H9 (cell line): ENCODE measurements around the gene PACSIN2. TPM values are rescaled to one million over a fixed set of nuclear protein-coding genes. Genes with fewer than 3 reads are reported as not detected.
A peak's percentile ranks its signal among the peaks of the same experiment; 100 is the strongest.

Experiments
- DNase-seq: peaks from one replicate; pipeline ENCODE4 v3.0.0-alpha.2; 2017
- H2AFZ ChIP-seq: one replicate; pipeline ENCODE4 v1.6.1; 2013; ENCODE audit warnings: mild to moderate bottlenecking, low read length, control low read depth, moderate library complexity
- H2AK5ac ChIP-seq: 2 replicates; pipeline ENCODE4 v1.6.1; 2013; ENCODE audit warnings: low read length, control low read depth, mixed read lengths; ENCODE audit not compliant: insufficient read length
- H2BK120ac ChIP-seq: one replicate; pipeline ENCODE4 v1.6.1; 2013; ENCODE audit warnings: low read depth, mild to moderate bottlenecking, low read length, control low read depth, inconsistent platforms; ENCODE audit not compliant: poor library complexity, severe bottlenecking
- H2BK12ac ChIP-seq: 2 replicates; pipeline ENCODE4 v1.6.1; 2013; ENCODE audit warnings: low read length, control low read depth, mixed read lengths, low read depth; ENCODE audit not compliant: insufficient read length
- H2BK15ac ChIP-seq: 2 replicates; pipeline ENCODE4 v1.6.1; 2013; ENCODE audit warnings: low read depth, low read length, control low read depth
- H2BK20ac ChIP-seq: one replicate; pipeline ENCODE4 v1.6.1; 2013; ENCODE audit warnings: low read depth, mild to moderate bottlenecking, low read length, control low read depth, inconsistent platforms; ENCODE audit not compliant: poor library complexity, severe bottlenecking
- H2BK5ac ChIP-seq: 2 replicates; pipeline ENCODE4 v1.6.1; 2013; ENCODE audit warnings: low read length, control low read depth, mixed read lengths; ENCODE audit not compliant: insufficient read length
- H3K14ac ChIP-seq: 2 replicates; pipeline ENCODE4 v1.6.1; 2013; ENCODE audit warnings: low read length, control low read depth; ENCODE audit not compliant: insufficient read depth
- H3K18ac ChIP-seq: 2 replicates; pipeline ENCODE4 v1.6.1; 2013; ENCODE audit warnings: low read depth, mild to moderate bottlenecking, mixed read lengths, low read length, control low read depth; ENCODE audit not compliant: insufficient read length
- H3K23ac ChIP-seq: 2 replicates; pipeline ENCODE4 v1.6.1; 2013; ENCODE audit warnings: low read length, control low read depth, mixed read lengths, low read depth; ENCODE audit not compliant: insufficient read length
- H3K23me2 ChIP-seq: 2 replicates; pipeline ENCODE4 v1.6.1; 2013; ENCODE audit warnings: low read depth, mild to moderate bottlenecking, mixed read lengths, low read length, control low read depth; ENCODE audit not compliant: insufficient read length, poor library complexity, severe bottlenecking
- H3K27ac ChIP-seq: 2 replicates; pipeline ENCODE4 v1.5.1; 2013; ENCODE audit warnings: low read length, control low read depth, mixed read lengths, low read depth; ENCODE audit not compliant: insufficient read length
- H3K27me3 ChIP-seq: 2 replicates; pipeline ENCODE4 v1.6.1; 2013; ENCODE audit warnings: low read length, control low read depth, inconsistent platforms; ENCODE audit not compliant: insufficient read depth
- H3K4ac ChIP-seq: 2 replicates; pipeline ENCODE4 v1.6.1; 2013; ENCODE audit warnings: low read depth, mild to moderate bottlenecking, control low read depth, inconsistent platforms, low read length, moderate library complexity
- H3K4me1 ChIP-seq: 2 replicates; pipeline ENCODE4 v1.6.1; 2013; ENCODE audit warnings: low read length, control low read depth, inconsistent platforms; ENCODE audit not compliant: insufficient read depth
- H3K4me2 ChIP-seq: 2 replicates; pipeline ENCODE4 v1.6.1; 2013; ENCODE audit warnings: low read length, control low read depth, mixed read lengths; ENCODE audit not compliant: insufficient read length, insufficient read depth
- H3K56ac ChIP-seq: 2 replicates; pipeline ENCODE4 v1.6.1; 2013; ENCODE audit warnings: low read depth, mild to moderate bottlenecking, mixed read lengths, low read length, control low read depth; ENCODE audit not compliant: insufficient read length
- H3K79me1 ChIP-seq: 2 replicates; pipeline ENCODE4 v1.6.1; 2013; ENCODE audit warnings: low read depth, mild to moderate bottlenecking, moderate library complexity, low read length, control low read depth, inconsistent platforms; ENCODE audit not compliant: insufficient read depth, poor library complexity, severe bottlenecking
- H3K79me2 ChIP-seq: 2 replicates; pipeline ENCODE4 v1.6.1; 2013; ENCODE audit warnings: low read length, control low read depth, inconsistent platforms; ENCODE audit not compliant: insufficient read depth
- H3K9ac ChIP-seq: 2 replicates; pipeline ENCODE4 v1.6.1; 2013; ENCODE audit warnings: low read length, control low read depth, mixed read lengths; ENCODE audit not compliant: insufficient read length; ENCODE audit errors: extremely low read depth
- H3K9me3 ChIP-seq: one replicate; pipeline ENCODE4 v1.6.1; 2013; ENCODE audit warnings: low read depth, low read length, inconsistent platforms; ENCODE audit not compliant: control insufficient read depth
- H3T11ph ChIP-seq: one replicate; pipeline ENCODE4 v1.6.1; 2013; ENCODE audit warnings: mild to moderate bottlenecking, low read length, control low read depth, inconsistent platforms
- H4K20me1 ChIP-seq: one replicate; pipeline ENCODE4 v1.6.1; 2013; ENCODE audit not compliant: control insufficient read depth, insufficient read length, insufficient read depth
- H4K5ac ChIP-seq: 2 replicates; pipeline ENCODE4 v1.6.1; 2013; ENCODE audit warnings: low read depth, mild to moderate bottlenecking, mixed read lengths, low read length, control low read depth; ENCODE audit not compliant: insufficient read length
- H4K8ac ChIP-seq: replicated peaks from 2 replicates; pipeline ENCODE4 v1.6.1; 2013; ENCODE audit warnings: low read length, control low read depth, mixed read lengths, low read depth; ENCODE audit not compliant: insufficient read length
- H4K91ac ChIP-seq: 2 replicates; pipeline ENCODE4 v1.6.1; 2013; ENCODE audit warnings: low read depth, mild to moderate bottlenecking, moderate library complexity, mixed read lengths, low read length, control low read depth; ENCODE audit not compliant: insufficient read length
- H3K27ac Mint-ChIP-seq, 3 experiments: 2 replicates in 2 of 3; 3 replicates in 1 of 3; pipeline ENCODE4 v1.8.0; 2020 to 2021; ENCODE audit warnings: mixed read lengths in 3 of 3, mild to moderate bottlenecking in 1 of 3, moderate library complexity in 1 of 3
- H3K27me3 Mint-ChIP-seq: 2 replicates; pipeline ENCODE4 v1.8.0; 2021; ENCODE audit warnings: low read depth, mild to moderate bottlenecking, moderate library complexity, mixed read lengths
- H3K36me3 Mint-ChIP-seq, 3 experiments: 2 replicates in 2 of 3; 3 replicates in 1 of 3; pipeline ENCODE4 v1.8.0; 2020 to 2021; ENCODE audit warnings: low read depth in 3 of 3, mixed read lengths in 3 of 3; ENCODE audit not compliant: insufficient read depth in 1 of 3
- H3K4me1 Mint-ChIP-seq, 2 experiments: 2 replicates each; pipeline ENCODE4 v1.8.0; 2020; ENCODE audit warnings: mixed read lengths in 2 of 2
- H3K4me3 Mint-ChIP-seq, 2 experiments: 2 replicates in 1 of 2; 3 replicates in 1 of 2; pipeline ENCODE4 v1.8.0; 2020 to 2021; ENCODE audit warnings: mild to moderate bottlenecking in 2 of 2, mixed read lengths in 2 of 2, moderate library complexity in 1 of 2
- H3K9me3 Mint-ChIP-seq, 2 experiments: 2 replicates in 1 of 2; 3 replicates in 1 of 2; pipeline ENCODE4 v1.8.0; 2020; ENCODE audit warnings: mild to moderate bottlenecking in 2 of 2, mixed read lengths in 2 of 2, moderate library complexity in 1 of 2
- WGBS: extraction: QIAGEN DNeasy Blood & Tissue Kit; methylation state at CpG from one replicate; pipeline ENCODE4 v1.1.7; 2013; ENCODE audit warnings: missing lambda C conversion rate, low lambda C conversion rate, mixed read lengths; ENCODE audit not compliant: insufficient read length; ENCODE audit errors: extremely low coverage; 5-methylcytosine and 5-hydroxymethylcytosine counted together
- total RNA-seq: library from RNA; stranded (reverse); gene quantifications from 2 replicates; pipeline ENCODE4 v1.2.1, GENCODE V29; 2021
- TF ChIP-seq, protein P1 (sequence below): fragments of 200-600 bp; sonication (generic); conservative IDR thresholded peaks from 3 replicates; pipeline ENCODE4 v1.8.0; 2021; ENCODE audit warnings: antibody characterized with exemption, mild to moderate bottlenecking

The PACSIN2 gene
- total RNA-seq, 1 experiment from 2014 or later: 62.3 TPM

DNA sequence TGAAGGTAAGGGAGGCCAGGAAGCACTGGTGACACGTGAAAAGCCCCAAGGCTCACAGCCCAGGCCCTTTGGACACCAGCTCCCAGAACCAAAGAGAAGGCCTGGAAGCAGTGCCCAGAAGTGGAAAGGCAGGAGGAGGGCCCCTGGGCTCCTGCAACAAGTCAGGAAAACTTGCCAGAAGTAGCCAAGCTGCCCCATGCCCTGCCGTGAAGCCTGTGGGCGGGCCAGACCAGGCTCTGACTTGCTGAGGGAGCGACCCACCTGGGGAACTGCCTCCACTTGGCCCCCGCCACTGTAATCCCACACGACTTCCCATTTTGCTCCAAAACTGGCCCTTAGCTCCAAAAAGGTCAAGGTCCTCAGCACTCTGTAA lies 106.6 kb downstream of the PACSIN2 start:
- DNase-seq: no peak
- no peak overlapping the region for H2BK12ac ChIP-seq
- no peak overlapping the region for H3T11ph ChIP-seq
- peaks cover 2% of the 10 kb centered on the region; the same call in 1 of the 2 replicates for H3K79me2 ChIP-seq
- no peak overlapping the region for H3K56ac ChIP-seq
- no peak overlapping the region for H3K4me2 ChIP-seq
- H3K23ac ChIP-seq: no peak overlapping the region
- no peaks in the 10 kb centered on the region for H3K4me1 ChIP-seq
- peaks cover 6 to 32% (median 14%) of the 10 kb centered on the region in 3 experiments; a peak in 6 of 7 replicates for H3K36me3 Mint-ChIP-seq
- H2AK5ac ChIP-seq: no peak overlapping the region
- no peak overlapping the region for H2BK20ac ChIP-seq
- H2BK15ac ChIP-seq: no peak overlapping the region
- H4K8ac ChIP-seq: no peak overlapping the region
- H3K18ac ChIP-seq: no peak overlapping the region
- TF ChIP-seq, protein P1, sequence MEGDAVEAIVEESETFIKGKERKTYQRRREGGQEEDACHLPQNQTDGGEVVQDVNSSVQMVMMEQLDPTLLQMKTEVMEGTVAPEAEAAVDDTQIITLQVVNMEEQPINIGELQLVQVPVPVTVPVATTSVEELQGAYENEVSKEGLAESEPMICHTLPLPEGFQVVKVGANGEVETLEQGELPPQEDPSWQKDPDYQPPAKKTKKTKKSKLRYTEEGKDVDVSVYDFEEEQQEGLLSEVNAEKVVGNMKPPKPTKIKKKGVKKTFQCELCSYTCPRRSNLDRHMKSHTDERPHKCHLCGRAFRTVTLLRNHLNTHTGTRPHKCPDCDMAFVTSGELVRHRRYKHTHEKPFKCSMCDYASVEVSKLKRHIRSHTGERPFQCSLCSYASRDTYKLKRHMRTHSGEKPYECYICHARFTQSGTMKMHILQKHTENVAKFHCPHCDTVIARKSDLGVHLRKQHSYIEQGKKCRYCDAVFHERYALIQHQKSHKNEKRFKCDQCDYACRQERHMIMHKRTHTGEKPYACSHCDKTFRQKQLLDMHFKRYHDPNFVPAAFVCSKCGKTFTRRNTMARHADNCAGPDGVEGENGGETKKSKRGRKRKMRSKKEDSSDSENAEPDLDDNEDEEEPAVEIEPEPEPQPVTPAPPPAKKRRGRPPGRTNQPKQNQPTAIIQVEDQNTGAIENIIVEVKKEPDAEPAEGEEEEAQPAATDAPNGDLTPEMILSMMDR: no peak
- H3K4me1 Mint-ChIP-seq: peaks cover 24 to 33% of the 10 kb centered on the region in 2 experiments
- no peak overlapping the region for H4K91ac ChIP-seq
- H3K79me1 ChIP-seq: no peaks in the 10 kb centered on the region
- H3K9ac ChIP-seq: no peak overlapping the region
- no peak overlapping the region for H3K14ac ChIP-seq
- WGBS: no CpG with 5 or more reads among the region's 6 CpGs
- H3K9me3 ChIP-seq: no peaks in the 10 kb centered on the region
- no peaks in the 10 kb centered on the region for H3K23me2 ChIP-seq
- H3K27ac Mint-ChIP-seq: peak overlapping the region in 2 of 3 experiments; percentile 62 to 81; a peak in 2 of 7 replicates
- H2AFZ ChIP-seq: no peak overlapping the region
- H2BK120ac ChIP-seq: no peak overlapping the region
- H3K9me3 Mint-ChIP-seq: no peaks in the 10 kb centered on the region
- no peaks in the 10 kb centered on the region for H3K27me3 Mint-ChIP-seq
- no peak overlapping the region for H2BK5ac ChIP-seq
- no peak overlapping the region for H4K5ac ChIP-seq
- no peaks in the 10 kb centered on the region for H4K20me1 ChIP-seq
- no peak overlapping the region for H3K27ac ChIP-seq
- no peak overlapping the region for H3K4ac ChIP-seq
- no peaks in the 10 kb centered on the region for H3K27me3 ChIP-seq
- no peak overlapping the region for H3K4me3 Mint-ChIP-seq
